ENCODE results near the gene GABPB1. TPM values are rescaled to one million over a fixed set of nuclear protein-coding genes. Genes with fewer than 3 reads are reported as not detected.

GABPB1 gene
- total RNA-seq, 5 donors from 2014 or later (not counting 1 experiment from before 2014, with no cell fraction given), result 15.4 to 21.6 (median 19.5) TPM

GRCh38 chr15:50262533-50262932 is 92.5 kb downstream of the GABPB1 start:
- peaks cover 0 to 4% of the 10 kb centered on the region in 2 experiments for H3K27me3 ChIP-seq (replicated peaks in 1 of 2; ENCODE audit: control insufficient read depth in 2 of 2, extremely low read depth in 1 of 2, insufficient read depth in 2 of 2, low read length in 1 of 2)
- H3K36me3 Mint-ChIP-seq, result peaks cover 4% of the 10 kb centered on the region
- peaks cover 0 to 5% of the 10 kb centered on the region in 2 donors for H3K27me3 Mint-ChIP-seq
- POLR2A ChIA-PET, result interaction anchor here in 1 of 2 donors (0.5 to 0.7 kb wide), 2 partner anchors 112 to 417 kb away, joined by 3 to 7 read pairs; no protein-coding TSS in a partner anchor
- peaks cover 26 to 40% (median 27%) of the 10 kb centered on the region in 3 donors for H3K4me1 Mint-ChIP-seq
- 0% methylated on average over 4 of the region's 4 CpGs for WGBS (ENCODE audit: insufficient coverage)
- peak overlapping the region; percentile 22 for H3K27ac ChIP-seq (ENCODE audit: low read length)
- H3K4me3 ChIP-seq (ENCODE audit: control insufficient read depth in 1 of 2, extremely low read depth in 1 of 2, low read length in 1 of 2), result no peak overlapping the region
- H3K9me3 ChIP-seq, result no peaks in the 10 kb centered on the region
- ATAC-seq (replicated peaks in 1 of 4), result peak in 3 of 4 experiments; percentile 62 to 80 (median 71)
- H3K27ac Mint-ChIP-seq, result no peak overlapping the region
- DNase-seq, result peak in 29 of 35 experiments; percentile 11 to 66 (median 35)
- peaks cover 0 to 42% of the 10 kb centered on the region in 2 experiments for H3K4me1 ChIP-seq (ENCODE audit: control insufficient read depth in 1 of 2, extremely low read depth in 1 of 2, insufficient read depth in 2 of 2, low read length in 2 of 2)
- H3K36me3 ChIP-seq (ENCODE audit: control insufficient read depth in 2 of 2, extremely low read depth in 1 of 2, insufficient read depth in 1 of 2, low read length in 1 of 2), result no peaks in the 10 kb centered on the region
- no peaks in the 10 kb centered on the region for H3K9me3 Mint-ChIP-seq
- CTCF ChIA-PET, result interaction anchor here in 1 of 2 donors (0.8 to 1.2 kb wide), 2 partner anchors 53 to 91 kb away, joined by 3 to 5 read pairs; no protein-coding TSS in a partner anchor
- H3K4me3 Mint-ChIP-seq, result peak overlapping the region in 1 of 3 donors; percentile 57

GRCh38 chr15:50261981-50262380 is 93.0 kb downstream of the GABPB1 start:
- peak overlapping the region; percentile 22 for H3K27ac ChIP-seq (ENCODE audit: low read length)
- Mint-ChIP-seq H3K9me3 (no peaks in the 10 kb centered on the region), H3K4me1 (peaks cover 26 to 40% (median 27%) of the 10 kb centered on the region in 3 donors), H3K27ac (no peak overlapping the region), H3K27me3 (peaks cover 0 to 1% of the 10 kb centered on the region in 2 donors), H3K4me3 (no peak overlapping the region), H3K36me3 (peaks cover 2% of the 10 kb centered on the region)
- ATAC-seq (replicated peaks in 1 of 4), result peak in 2 of 4 experiments; percentile 43 to 57
- H3K9me3 ChIP-seq, result no peaks in the 10 kb centered on the region
- no peak overlapping the region for H3K4me3 ChIP-seq (ENCODE audit: control insufficient read depth in 1 of 2, extremely low read depth in 1 of 2, low read length in 1 of 2)
- DNase-seq, result peak in 2 of 35 experiments; percentile 22 to 36
- WGBS (ENCODE audit: insufficient coverage), result 72% methylated on average over 3 of the region's 3 CpGs
- ChIA-PET CTCF (interaction anchor here in 1 of 2 donors (0.8 to 1.2 kb wide), 2 partner anchors 54 to 92 kb away, joined by 3 to 5 read pairs; no protein-coding TSS in a partner anchor), POLR2A (interaction anchor here in 1 of 2 donors (0.5 to 0.7 kb wide), 2 partner anchors 112 to 418 kb away, joined by 3 to 7 read pairs; no protein-coding TSS in a partner anchor)
- peaks cover 0 to 42% of the 10 kb centered on the region in 2 experiments for H3K4me1 ChIP-seq (ENCODE audit: control insufficient read depth in 1 of 2, extremely low read depth in 1 of 2, insufficient read depth in 2 of 2, low read length in 2 of 2)
- H3K27me3 ChIP-seq (replicated peaks in 1 of 2; ENCODE audit: control insufficient read depth in 2 of 2, extremely low read depth in 1 of 2, insufficient read depth in 2 of 2, low read length in 1 of 2), result peaks cover 0 to 4% of the 10 kb centered on the region in 2 experiments
- H3K36me3 ChIP-seq (ENCODE audit: control insufficient read depth in 2 of 2, extremely low read depth in 1 of 2, insufficient read depth in 1 of 2, low read length in 1 of 2), result no peaks in the 10 kb centered on the region

GRCh38 chr15:50260969-50261496 is 94.0 kb downstream of the GABPB1 start:
- ChIA-PET POLR2A (no interaction called here), CTCF (interaction anchor here in 1 of 2 donors (0.7 kb wide), 1 partner anchor 177 kb away, joined by 3 read pairs; no protein-coding TSS in a partner anchor)
- Histone ChIP-seq H3K36me3 (ENCODE audit: control insufficient read depth in 2 of 2, extremely low read depth in 1 of 2, insufficient read depth in 1 of 2, low read length in 1 of 2) (no peaks in the 10 kb centered on the region), H3K4me1 (ENCODE audit: control insufficient read depth in 1 of 2, extremely low read depth in 1 of 2, insufficient read depth in 2 of 2, low read length in 2 of 2) (peaks cover 0 to 42% of the 10 kb centered on the region in 2 experiments), H3K9me3 (no peaks in the 10 kb centered on the region), H3K27me3 (replicated peaks in 1 of 2; ENCODE audit: control insufficient read depth in 2 of 2, extremely low read depth in 1 of 2, insufficient read depth in 2 of 2, low read length in 1 of 2) (peaks cover 0 to 4% of the 10 kb centered on the region in 2 experiments), H3K4me3 (ENCODE audit: control insufficient read depth in 1 of 2, extremely low read depth in 1 of 2, low read length in 1 of 2) (no peak overlapping the region), H3K27ac (ENCODE audit: low read length) (no peak overlapping the region)
- Mint-ChIP-seq H3K4me3 (no peak overlapping the region), H3K36me3 (no peaks in the 10 kb centered on the region), H3K9me3 (no peaks in the 10 kb centered on the region), H3K4me1 (peaks cover 26 to 40% (median 27%) of the 10 kb centered on the region in 3 donors), H3K27ac (no peak overlapping the region), H3K27me3 (no peaks in the 10 kb centered on the region)
- no peak for DNase-seq
- ATAC-seq (replicated peaks in 1 of 4), result no peak
- no CpG with 5 or more reads among the region's 2 CpGs for WGBS (ENCODE audit: insufficient coverage)

DNA sequence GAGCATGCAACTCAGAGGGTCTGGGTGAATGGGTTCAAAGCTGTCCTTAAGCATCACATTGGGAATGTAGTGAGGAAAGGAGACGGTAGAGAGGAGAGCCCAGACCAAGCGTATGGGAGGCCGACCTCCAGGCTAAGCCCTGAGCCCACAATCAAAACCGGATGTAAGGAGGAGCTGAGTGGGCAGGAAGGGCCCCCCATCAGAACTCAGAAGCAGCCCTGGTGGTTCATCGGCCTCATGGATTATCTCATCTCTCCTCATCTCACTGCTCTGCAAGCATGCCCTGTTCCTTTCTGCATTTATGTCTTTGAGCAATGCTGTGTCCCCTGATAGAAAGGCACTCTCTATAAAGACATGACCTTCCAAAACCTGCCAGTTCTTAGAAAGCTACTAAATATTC is 95.7 kb downstream of the GABPB1 start:
- CTCF ChIA-PET, result interaction anchor here in 1 of 2 donors (0.6 kb wide), 2 partner anchors 43 to 1927 kb away, joined by 5 read pairs; no protein-coding TSS in a partner anchor
- POLR2A ChIA-PET, result no interaction called here
- Mint-ChIP-seq H3K27me3 (peaks cover 0 to 4% of the 10 kb centered on the region in 2 donors), H3K27ac (no peak overlapping the region), H3K4me3 (no peak overlapping the region), H3K36me3 (no peaks in the 10 kb centered on the region), H3K9me3 (no peaks in the 10 kb centered on the region), H3K4me1 (peaks cover 26 to 40% (median 27%) of the 10 kb centered on the region in 3 donors)
- Histone ChIP-seq H3K4me1 (ENCODE audit: control insufficient read depth in 1 of 2, extremely low read depth in 1 of 2, insufficient read depth in 2 of 2, low read length in 2 of 2) (peaks cover 0 to 42% of the 10 kb centered on the region in 2 experiments), H3K27me3 (replicated peaks in 1 of 2; ENCODE audit: control insufficient read depth in 2 of 2, extremely low read depth in 1 of 2, insufficient read depth in 2 of 2, low read length in 1 of 2) (no peaks in the 10 kb centered on the region), H3K36me3 (ENCODE audit: control insufficient read depth in 2 of 2, extremely low read depth in 1 of 2, insufficient read depth in 1 of 2, low read length in 1 of 2) (no peaks in the 10 kb centered on the region), H3K4me3 (ENCODE audit: control insufficient read depth in 1 of 2, extremely low read depth in 1 of 2, low read length in 1 of 2) (no peak overlapping the region), H3K9me3 (no peaks in the 10 kb centered on the region), H3K27ac (ENCODE audit: low read length) (no peak overlapping the region)
- no peak for ATAC-seq (replicated peaks in 1 of 4)
- no peak for DNase-seq
- WGBS (ENCODE audit: insufficient coverage), result 54% methylated on average over 2 of the region's 5 CpGs

GRCh38 chr15:50257924-50258323 is 97.1 kb downstream of the GABPB1 start:
- no peaks in the 10 kb centered on the region for H3K36me3 Mint-ChIP-seq
- no peak for DNase-seq
- H3K27ac Mint-ChIP-seq, result no peak overlapping the region
- H3K27me3 Mint-ChIP-seq, result peaks cover 0 to 4% of the 10 kb centered on the region in 2 donors
- Histone ChIP-seq H3K4me1 (ENCODE audit: control insufficient read depth in 1 of 2, extremely low read depth in 1 of 2, insufficient read depth in 2 of 2, low read length in 2 of 2) (peaks cover 0 to 37% of the 10 kb centered on the region in 2 experiments), H3K36me3 (ENCODE audit: control insufficient read depth in 2 of 2, extremely low read depth in 1 of 2, insufficient read depth in 1 of 2, low read length in 1 of 2) (no peaks in the 10 kb centered on the region), H3K27ac (ENCODE audit: low read length) (no peak overlapping the region), H3K4me3 (ENCODE audit: control insufficient read depth in 1 of 2, extremely low read depth in 1 of 2, low read length in 1 of 2) (no peak overlapping the region), H3K9me3 (no peaks in the 10 kb centered on the region), H3K27me3 (replicated peaks in 1 of 2; ENCODE audit: control insufficient read depth in 2 of 2, extremely low read depth in 1 of 2, insufficient read depth in 2 of 2, low read length in 1 of 2) (no peaks in the 10 kb centered on the region)
- CTCF ChIA-PET, result no interaction called here
- H3K9me3 Mint-ChIP-seq, result no peaks in the 10 kb centered on the region
- POLR2A ChIA-PET, result no interaction called here
- no CpG with 5 or more reads among the region's 3 CpGs for WGBS (ENCODE audit: insufficient coverage)
- ATAC-seq (replicated peaks in 1 of 4), result no peak
- no peak overlapping the region for H3K4me3 Mint-ChIP-seq
- H3K4me1 Mint-ChIP-seq, result peaks cover 20 to 31% (median 22%) of the 10 kb centered on the region in 3 donors

GRCh38 chr15:50257332-50257731 is 97.7 kb downstream of the GABPB1 start:
- no peaks in the 10 kb centered on the region for H3K36me3 Mint-ChIP-seq
- CTCF ChIA-PET, result no interaction called here
- H3K36me3 ChIP-seq (ENCODE audit: control insufficient read depth in 2 of 2, extremely low read depth in 1 of 2, insufficient read depth in 1 of 2, low read length in 1 of 2), result no peaks in the 10 kb centered on the region
- DNase-seq (no peak), ATAC-seq (replicated peaks in 1 of 4) (no peak)
- no peak overlapping the region for H3K4me3 ChIP-seq (ENCODE audit: control insufficient read depth in 1 of 2, extremely low read depth in 1 of 2, low read length in 1 of 2)
- H3K4me3 Mint-ChIP-seq, result no peak overlapping the region
- no peaks in the 10 kb centered on the region for H3K9me3 Mint-ChIP-seq
- peaks cover 0 to 31% of the 10 kb centered on the region in 2 experiments for H3K4me1 ChIP-seq (ENCODE audit: control insufficient read depth in 1 of 2, extremely low read depth in 1 of 2, insufficient read depth in 2 of 2, low read length in 2 of 2)
- WGBS (ENCODE audit: insufficient coverage), result 92% methylated on average over 5 of the region's 8 CpGs
- H3K4me1 Mint-ChIP-seq, result peaks cover 14 to 25% (median 16%) of the 10 kb centered on the region in 3 donors
- H3K9me3 ChIP-seq, result no peaks in the 10 kb centered on the region
- POLR2A ChIA-PET, result no interaction called here
- H3K27me3 Mint-ChIP-seq, result peaks cover 0 to 4% of the 10 kb centered on the region in 2 donors
- no peak overlapping the region for H3K27ac ChIP-seq (ENCODE audit: low read length)
- H3K27me3 ChIP-seq (replicated peaks in 1 of 2; ENCODE audit: control insufficient read depth in 2 of 2, extremely low read depth in 1 of 2, insufficient read depth in 2 of 2, low read length in 1 of 2), result no peaks in the 10 kb centered on the region
- no peak overlapping the region for H3K27ac Mint-ChIP-seq
